Breast epithelium (tissue), 4 donors: ENCODE measurements around the gene REXO1. TPM values are rescaled to one million over a fixed set of nuclear protein-coding genes. Genes with fewer than 3 reads are reported as not detected.
A peak's percentile ranks its signal among the peaks of the same experiment; 100 is the strongest.

ENCODE experiments used
- DNase-seq, 2 donors: peaks; one replicate each; pipeline ENCODE4 v3.0.0-alpha.2; 2019; ENCODE audit warnings: low spot score in 2 of 2
- H3K27ac ChIP-seq, 2 donors: fragments of 200-600 bp; sonication (generic) in 1 of 2; one replicate each; pipeline ENCODE4 v1.5.1; 2016 to 2019; ENCODE audit warnings: mild to moderate bottlenecking in 1 of 2
- H3K27me3 ChIP-seq, 2 donors: fragments of 200-600 bp; sonication (generic) in 1 of 2; one replicate each; pipeline versions ENCODE4 v1.5.1 to v1.6.0; 2017 to 2019; ENCODE audit warnings: control low read depth in 1 of 2, mild to moderate bottlenecking in 1 of 2
- H3K36me3 ChIP-seq: fragments of 200-600 bp; one replicate; pipeline ENCODE4 v1.5.1; 2019
- H3K4me1 ChIP-seq, 2 donors: fragments of 200-600 bp; sonication (generic); one replicate each; pipeline ENCODE4 v1.5.1; 2016 to 2019; ENCODE audit warnings: control low read depth in 1 of 2
- H3K4me3 ChIP-seq, 3 donors: fragments of 200-600 bp; sonication (generic); 1 replicate in 2 of 3; 2 replicates in 1 of 3; pipeline ENCODE4 v1.5.1; 2016 to 2019; ENCODE audit warnings: mild to moderate bottlenecking in 3 of 3, moderate library complexity in 2 of 3
- H3K9me3 ChIP-seq, 2 donors: fragments of 200-600 bp; sonication (generic) in 1 of 2; one replicate each; pipeline ENCODE4 v1.5.1; 2016 to 2019; ENCODE audit warnings: control low read depth in 1 of 2
- POLR2A ChIP-seq: fragments of 450-650 bp; IDR thresholded peaks from one replicate; pipeline ENCODE4 v1.6.1; 2016; ENCODE audit warnings: antibody characterized with exemption, mild to moderate bottlenecking, moderate library complexity
- POLR2AphosphoS5 ChIP-seq, 3 donors: sonication (generic); formaldehyde crosslinking; IDR thresholded peaks; one replicate each; pipeline ENCODE4 v1.6.1; 2017; ENCODE audit warnings: antibody characterized with exemption in 3 of 3
- intact Hi-C: fragments of 100-400 bp; cut with DNase I; formaldehyde crosslinking; loops from one replicate; pipeline ENCODE4 v1.15.1; 2023; ENCODE audit warnings: low total_unique reads
- total RNA-seq, 3 donors: library from RNA; depleted of rRNA; stranded (reverse); fragments of >200 nt; gene quantifications; one replicate each; pipeline ENCODE4 v1.1.0, GENCODE V29; 2016
- TF ChIP-seq, protein P1 (sequence below), 3 donors: fragments of 450-650 bp; IDR thresholded peaks; one replicate each; pipeline ENCODE4 v1.5.1; 2016 to 2017; ENCODE audit warnings: antibody characterized with exemption in 3 of 3, mild to moderate bottlenecking in 3 of 3, moderate library complexity in 3 of 3

REXO1 gene
- total RNA-seq, 3 donors from 2014 or later, result 10.4 to 25.2 (median 19.7) TPM

DNA sequence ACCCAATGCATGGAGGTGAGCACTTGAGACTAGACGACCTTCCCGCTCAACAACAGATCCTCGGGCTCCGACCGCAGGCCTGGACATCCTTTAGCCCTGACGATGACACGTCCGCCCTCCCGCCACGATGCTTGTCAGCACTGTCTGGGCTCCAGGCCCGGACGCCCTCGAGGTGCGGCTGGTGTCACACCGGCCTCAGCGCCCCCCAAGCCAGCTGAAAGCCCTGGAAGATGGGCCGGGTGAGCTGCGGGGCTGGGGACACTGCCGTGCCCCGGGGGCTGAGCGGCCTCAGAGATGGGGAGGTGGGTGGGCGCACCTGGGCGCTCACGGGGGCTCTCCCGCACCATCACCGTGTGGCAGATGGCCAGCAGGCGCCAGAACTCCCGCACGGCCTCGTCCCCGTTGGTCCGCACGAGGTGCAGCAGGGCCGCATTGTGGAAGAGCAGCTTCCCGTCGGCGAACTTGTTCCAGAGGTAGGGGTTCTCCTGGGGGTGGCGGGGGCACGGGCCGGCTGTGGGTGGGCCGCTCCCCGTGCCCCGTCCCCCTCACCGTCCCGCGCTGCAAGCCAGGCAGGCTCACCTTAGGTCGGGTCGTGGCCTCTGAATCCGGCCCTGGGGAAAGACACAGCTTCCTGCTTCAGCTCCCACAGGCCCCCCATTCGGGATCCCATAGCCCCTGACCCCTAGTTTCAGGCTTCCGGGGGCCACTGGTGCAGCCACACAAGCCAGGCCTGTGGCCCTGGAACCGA is 51.7 kb downstream of the REXO1 start:
- Histone ChIP-seq H3K9me3 (no peaks in the 10 kb centered on the region), H3K4me3 (no peak overlapping the region), H3K4me1 (no peaks in the 10 kb centered on the region), H3K27ac (no peak overlapping the region), H3K27me3 (peaks cover 0 to 15% of the 10 kb centered on the region in 2 donors), H3K36me3 (no peaks in the 10 kb centered on the region)
- TF ChIP-seq, protein P1, sequence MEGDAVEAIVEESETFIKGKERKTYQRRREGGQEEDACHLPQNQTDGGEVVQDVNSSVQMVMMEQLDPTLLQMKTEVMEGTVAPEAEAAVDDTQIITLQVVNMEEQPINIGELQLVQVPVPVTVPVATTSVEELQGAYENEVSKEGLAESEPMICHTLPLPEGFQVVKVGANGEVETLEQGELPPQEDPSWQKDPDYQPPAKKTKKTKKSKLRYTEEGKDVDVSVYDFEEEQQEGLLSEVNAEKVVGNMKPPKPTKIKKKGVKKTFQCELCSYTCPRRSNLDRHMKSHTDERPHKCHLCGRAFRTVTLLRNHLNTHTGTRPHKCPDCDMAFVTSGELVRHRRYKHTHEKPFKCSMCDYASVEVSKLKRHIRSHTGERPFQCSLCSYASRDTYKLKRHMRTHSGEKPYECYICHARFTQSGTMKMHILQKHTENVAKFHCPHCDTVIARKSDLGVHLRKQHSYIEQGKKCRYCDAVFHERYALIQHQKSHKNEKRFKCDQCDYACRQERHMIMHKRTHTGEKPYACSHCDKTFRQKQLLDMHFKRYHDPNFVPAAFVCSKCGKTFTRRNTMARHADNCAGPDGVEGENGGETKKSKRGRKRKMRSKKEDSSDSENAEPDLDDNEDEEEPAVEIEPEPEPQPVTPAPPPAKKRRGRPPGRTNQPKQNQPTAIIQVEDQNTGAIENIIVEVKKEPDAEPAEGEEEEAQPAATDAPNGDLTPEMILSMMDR (IDR thresholded peaks at IDR 0.05), result no peak
- no peak for TF ChIP-seq POLR2A
- TF ChIP-seq POLR2AphosphoS5 (IDR thresholded peaks at IDR 0.05), result no peak
- intact Hi-C loops, result no loop called here
- no peak for DNase-seq

DNA sequence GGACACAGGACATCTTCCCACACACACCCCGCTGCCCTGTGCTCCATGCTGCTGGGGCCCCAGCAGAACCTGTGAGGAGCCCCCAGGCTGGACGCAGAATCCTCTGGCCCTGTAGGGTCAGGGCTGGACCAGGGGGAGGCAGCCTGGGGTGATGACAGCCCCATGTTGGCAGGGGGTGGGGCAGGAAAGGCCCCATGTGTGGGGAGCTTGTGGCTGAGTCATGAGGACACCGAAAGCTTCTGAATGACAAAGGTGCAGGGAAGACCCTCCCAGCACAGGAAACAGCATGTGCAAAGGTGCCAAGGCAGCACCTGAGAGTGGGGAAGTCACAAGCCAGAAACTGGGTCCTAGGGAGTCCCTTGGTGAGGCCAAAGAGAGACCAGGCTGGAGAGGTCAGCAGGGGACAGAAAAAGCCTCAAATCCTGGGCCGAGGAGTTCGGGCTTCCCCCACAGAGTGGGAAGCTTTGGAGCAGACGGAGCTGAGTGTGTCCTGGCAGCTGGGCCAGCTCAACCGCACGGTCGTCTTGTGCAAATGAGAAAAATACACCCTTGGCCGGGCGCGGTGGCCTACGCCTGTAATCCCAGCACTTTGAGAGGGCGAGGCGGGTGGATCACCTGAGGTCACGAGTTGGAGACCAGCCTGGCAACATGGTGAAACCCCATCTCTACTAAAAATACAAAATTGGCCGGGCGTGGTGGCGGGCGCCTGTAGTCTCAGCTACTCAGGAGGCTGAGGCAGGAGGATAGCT is 53.7 kb downstream of the REXO1 start:
- Histone ChIP-seq H3K36me3 (no peaks in the 10 kb centered on the region), H3K4me3 (no peak overlapping the region), H3K9me3 (no peaks in the 10 kb centered on the region), H3K27ac (no peak overlapping the region), H3K27me3 (peaks cover 0 to 18% of the 10 kb centered on the region in 2 donors), H3K4me1 (no peaks in the 10 kb centered on the region)
- no peak for DNase-seq
- intact Hi-C loops, result no loop called here
- TF ChIP-seq POLR2A, result no peak
- TF ChIP-seq, protein P1 (IDR thresholded peaks at IDR 0.05), result no peak
- TF ChIP-seq POLR2AphosphoS5 (IDR thresholded peaks at IDR 0.05), result no peak

DNA sequence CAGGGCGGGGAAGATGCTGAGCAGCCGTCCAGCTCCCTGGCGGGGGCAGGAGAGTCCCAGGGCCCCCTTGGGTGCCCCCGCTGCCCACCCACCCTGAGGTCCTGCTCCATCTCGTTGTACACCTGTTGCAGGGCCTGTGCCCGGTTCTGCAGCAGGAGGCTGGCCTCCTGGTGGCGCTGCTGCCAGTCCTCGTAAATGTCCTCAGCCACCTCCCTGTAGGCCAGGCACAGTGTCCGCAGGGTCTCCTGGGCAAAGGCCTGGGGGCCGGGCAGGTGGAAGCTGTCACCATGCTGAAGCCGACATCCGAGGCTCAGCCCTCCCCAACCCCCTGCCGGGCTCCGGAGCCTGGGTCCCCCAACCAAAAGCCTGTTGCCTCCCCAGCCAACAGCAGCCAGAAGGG is 56.4 kb downstream of the REXO1 start:
- Histone ChIP-seq H3K36me3 (no peaks in the 10 kb centered on the region), H3K27ac (no peak overlapping the region), H3K9me3 (no peaks in the 10 kb centered on the region), H3K27me3 (peaks cover 0 to 36% of the 10 kb centered on the region in 2 donors), H3K4me3 (no peak overlapping the region), H3K4me1 (no peaks in the 10 kb centered on the region)
- intact Hi-C loops, result no loop called here
- DNase-seq, result no peak
- TF ChIP-seq, protein P1 (IDR thresholded peaks at IDR 0.05), result no peak
- TF ChIP-seq POLR2AphosphoS5 (IDR thresholded peaks at IDR 0.05), result no peak
- TF ChIP-seq POLR2A, result no peak

DNA sequence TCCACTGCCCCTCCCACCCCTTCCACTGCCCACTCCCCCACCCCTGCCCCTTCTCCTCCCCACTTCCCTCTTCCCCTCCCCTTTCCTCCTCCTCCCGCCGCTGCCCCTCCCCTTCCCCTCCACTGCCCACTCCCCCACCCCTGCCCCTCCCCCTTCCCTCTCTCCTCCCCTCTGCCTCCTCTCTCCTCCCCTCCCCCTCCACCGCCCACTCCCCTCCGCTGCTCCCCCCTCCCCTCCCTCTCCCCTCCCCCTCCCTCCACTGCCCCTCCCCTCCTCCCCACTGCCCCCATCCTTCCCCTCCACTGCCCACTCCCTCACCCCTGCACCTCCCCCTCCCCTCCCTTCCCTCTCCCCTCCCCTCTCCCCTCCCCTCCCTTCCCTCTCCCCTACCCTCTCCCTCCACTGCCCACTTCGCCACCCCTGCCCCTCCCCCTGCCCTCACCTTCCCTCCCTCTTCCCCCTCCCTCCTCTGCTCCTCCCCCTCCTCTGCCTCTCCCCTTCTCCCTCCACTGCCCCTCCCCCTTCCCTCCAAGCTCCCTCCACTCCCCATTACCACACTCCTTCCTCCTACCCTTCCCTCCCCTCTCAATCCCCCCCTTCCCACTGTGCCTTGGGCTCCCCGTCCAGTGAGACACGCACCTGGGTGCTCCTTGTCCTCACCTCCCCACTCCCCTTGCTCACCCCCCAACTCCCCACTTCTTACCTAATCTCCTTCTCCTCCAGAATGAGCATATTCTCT is 58.1 kb downstream of the REXO1 start:
- intact Hi-C loops, result no loop called here
- peaks cover 0 to 39% of the 10 kb centered on the region in 2 donors for H3K27me3 ChIP-seq

More for the DNA sequence above, 58.1 kb downstream of the REXO1 start:
- Histone ChIP-seq H3K36me3 (no peaks in the 10 kb centered on the region), H3K9me3 (no peaks in the 10 kb centered on the region), H3K4me3 (peak overlapping the region in 2 of 3 donors; percentile 20 to 48), H3K27ac (no peak overlapping the region), H3K4me1 (no peaks in the 10 kb centered on the region)
- DNase-seq, result no peak
- TF ChIP-seq POLR2A (no peak), POLR2AphosphoS5 (IDR thresholded peaks at IDR 0.05) (no peak)
- TF ChIP-seq, protein P1 (IDR thresholded peaks at IDR 0.05), result no peak
